Measurements from ENCODE around the gene NRXN2. TPM values are rescaled to one million over a fixed set of nuclear protein-coding genes. Genes with fewer than 3 reads are reported as not detected.
"Not testable (repeated sequence)": the region's sequence is repeated elsewhere in the genome, so short reads cannot be mapped to it uniquely, and the experiment has no call there.

Gene NRXN2
- total RNA-seq, 1 donor from 2014 or later, result 2.2 TPM

DNA sequence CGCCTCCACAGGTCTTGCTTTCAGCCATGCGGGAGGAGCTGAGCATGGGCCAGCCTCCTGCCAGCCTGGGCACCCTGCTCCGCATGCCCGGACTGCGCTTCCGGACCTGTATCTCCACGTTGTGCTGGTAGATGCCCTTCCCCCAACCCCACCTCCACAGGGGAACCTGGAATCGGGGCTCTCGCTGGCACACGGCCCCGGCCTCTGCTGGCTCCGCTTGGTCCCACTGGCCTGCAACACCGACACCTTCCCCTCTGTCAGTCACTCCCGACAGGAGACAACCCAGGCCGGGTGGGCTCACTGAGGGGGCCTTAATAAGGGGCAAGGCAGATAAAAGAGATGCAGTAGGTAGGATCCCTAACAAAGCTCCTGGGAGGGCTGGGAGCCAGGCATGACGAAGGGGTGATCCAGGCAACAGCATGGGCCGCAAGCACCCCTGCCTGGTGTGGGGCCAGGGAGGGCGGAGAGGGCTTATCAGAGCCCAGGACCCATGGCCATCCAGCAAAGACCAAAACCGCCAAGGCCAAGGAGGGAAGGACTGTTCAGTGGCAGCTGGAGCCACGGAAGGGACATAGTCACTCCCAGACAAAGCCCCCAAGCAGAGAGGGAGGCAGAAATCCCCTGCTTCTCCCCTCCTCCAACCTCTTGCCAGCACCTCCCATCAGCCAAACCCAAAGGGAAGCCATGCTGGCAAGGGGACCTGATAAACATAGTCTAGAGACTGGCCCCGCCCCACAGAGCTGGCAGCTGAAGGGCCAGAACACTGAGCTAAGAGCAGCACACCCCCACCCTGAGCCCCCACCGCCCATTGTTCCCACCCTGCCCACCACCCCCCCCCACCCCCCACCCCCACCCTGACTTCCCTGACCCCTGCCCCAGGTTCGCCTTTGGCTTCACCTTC, 124.0 kb downstream of the NRXN2 start:
- H3F3A ChIP-seq (ENCODE audit: low read depth), result no peaks in the 10 kb centered on the region
- no peak overlapping the region for H2AFZ ChIP-seq (replicated peaks)
- no peak overlapping the region for H3K27ac ChIP-seq
- peaks cover 8% of the 10 kb centered on the region for H3K4me1 Mint-ChIP-seq
- no peak overlapping the region for H3K4me3 ChIP-seq
- H4K20me1 ChIP-seq (ENCODE audit: low read depth), result no peaks in the 10 kb centered on the region
- H3K4me1 ChIP-seq, result no peaks in the 10 kb centered on the region
- H3K27me3 ChIP-seq, result no peaks in the 10 kb centered on the region
- no peak for DNase-seq (ENCODE audit: low spot score)
- TF ChIP-seq EZH2 (IDR thresholded peaks at IDR 0.05) (no peak), EZH2phosphoT487 (IDR thresholded peaks at IDR 0.05) (no peak)
- TF ChIP-seq, protein P1, sequence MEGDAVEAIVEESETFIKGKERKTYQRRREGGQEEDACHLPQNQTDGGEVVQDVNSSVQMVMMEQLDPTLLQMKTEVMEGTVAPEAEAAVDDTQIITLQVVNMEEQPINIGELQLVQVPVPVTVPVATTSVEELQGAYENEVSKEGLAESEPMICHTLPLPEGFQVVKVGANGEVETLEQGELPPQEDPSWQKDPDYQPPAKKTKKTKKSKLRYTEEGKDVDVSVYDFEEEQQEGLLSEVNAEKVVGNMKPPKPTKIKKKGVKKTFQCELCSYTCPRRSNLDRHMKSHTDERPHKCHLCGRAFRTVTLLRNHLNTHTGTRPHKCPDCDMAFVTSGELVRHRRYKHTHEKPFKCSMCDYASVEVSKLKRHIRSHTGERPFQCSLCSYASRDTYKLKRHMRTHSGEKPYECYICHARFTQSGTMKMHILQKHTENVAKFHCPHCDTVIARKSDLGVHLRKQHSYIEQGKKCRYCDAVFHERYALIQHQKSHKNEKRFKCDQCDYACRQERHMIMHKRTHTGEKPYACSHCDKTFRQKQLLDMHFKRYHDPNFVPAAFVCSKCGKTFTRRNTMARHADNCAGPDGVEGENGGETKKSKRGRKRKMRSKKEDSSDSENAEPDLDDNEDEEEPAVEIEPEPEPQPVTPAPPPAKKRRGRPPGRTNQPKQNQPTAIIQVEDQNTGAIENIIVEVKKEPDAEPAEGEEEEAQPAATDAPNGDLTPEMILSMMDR (IDR thresholded peaks at IDR 0.05), result no peak
- H3K27me3 Mint-ChIP-seq (ENCODE audit: insufficient read depth, low read depth), result peaks cover 2% of the 10 kb centered on the region
- H3K4me2 ChIP-seq, result no peak overlapping the region
- no peak overlapping the region for H3K4me3 Mint-ChIP-seq
- H3K9ac ChIP-seq, result no peak overlapping the region
- H3K36me3 Mint-ChIP-seq, result no peaks in the 10 kb centered on the region
- H3K9me3 Mint-ChIP-seq, result no peaks in the 10 kb centered on the region
- H3K79me2 ChIP-seq (ENCODE audit: low read depth), result no peaks in the 10 kb centered on the region
- H3K36me3 ChIP-seq, result no peaks in the 10 kb centered on the region
- H3K27ac Mint-ChIP-seq, result no peak overlapping the region
- no peaks in the 10 kb centered on the region for H3K9me3 ChIP-seq (ENCODE audit: low read depth)

DNA sequence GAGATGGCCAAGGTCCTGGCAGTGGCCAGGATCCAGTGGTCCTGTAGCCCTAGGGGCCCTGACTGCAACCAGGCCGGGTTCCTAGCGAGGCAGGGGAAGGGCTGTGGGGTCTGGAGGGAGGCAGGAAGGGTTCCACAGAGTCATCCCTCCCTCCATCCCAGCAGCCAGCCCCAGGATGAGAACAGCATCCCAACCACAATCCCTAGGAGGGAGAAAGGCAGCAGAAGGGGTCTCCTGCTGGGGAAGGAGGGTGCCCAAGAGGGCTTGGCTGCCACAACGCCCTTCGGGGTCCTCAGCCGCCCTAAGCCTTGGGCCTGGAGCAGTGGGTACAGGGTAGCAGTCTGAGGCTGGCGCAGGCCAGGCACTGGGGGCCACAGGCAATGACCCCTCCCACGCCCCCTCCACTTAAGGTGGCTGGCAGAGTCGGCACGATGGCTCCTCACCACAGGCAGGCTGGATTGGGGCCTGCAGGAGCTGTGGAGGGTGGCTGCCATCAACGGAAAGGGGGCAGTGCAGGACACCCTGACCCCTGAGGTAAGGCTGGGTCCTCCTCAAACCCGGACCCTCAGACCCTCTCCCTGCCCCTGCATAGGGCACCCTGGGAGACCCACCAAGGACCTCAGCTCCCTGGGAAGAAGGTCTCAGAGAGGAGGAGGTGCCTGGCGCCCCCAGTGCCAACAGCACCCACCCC, 124.7 kb downstream of the NRXN2 start:
- no peak for DNase-seq (ENCODE audit: low spot score)
- H3K9me3 Mint-ChIP-seq, result no peaks in the 10 kb centered on the region
- Histone ChIP-seq H3K36me3 (no peaks in the 10 kb centered on the region), H3K4me1 (no peaks in the 10 kb centered on the region), H2AFZ (replicated peaks) (no peak overlapping the region), H3K27ac (no peak overlapping the region), H3K4me2 (no peak overlapping the region), H4K20me1 (ENCODE audit: low read depth) (no peaks in the 10 kb centered on the region), H3K79me2 (ENCODE audit: low read depth) (no peaks in the 10 kb centered on the region), H3K9me3 (ENCODE audit: low read depth) (no peaks in the 10 kb centered on the region), H3K27me3 (no peaks in the 10 kb centered on the region), H3K4me3 (no peak overlapping the region), H3K9ac (no peak overlapping the region), H3F3A (ENCODE audit: low read depth) (no peaks in the 10 kb centered on the region)
- no peak overlapping the region for H3K27ac Mint-ChIP-seq
- no peaks in the 10 kb centered on the region for H3K36me3 Mint-ChIP-seq
- peaks cover 2% of the 10 kb centered on the region for H3K27me3 Mint-ChIP-seq (ENCODE audit: insufficient read depth, low read depth)
- H3K4me1 Mint-ChIP-seq, result peaks cover 6% of the 10 kb centered on the region
- TF ChIP-seq, protein P1 (IDR thresholded peaks at IDR 0.05), result no peak
- no peak for TF ChIP-seq EZH2 (IDR thresholded peaks at IDR 0.05)
- no peak for TF ChIP-seq EZH2phosphoT487 (IDR thresholded peaks at IDR 0.05)
- no peak overlapping the region for H3K4me3 Mint-ChIP-seq

DNA sequence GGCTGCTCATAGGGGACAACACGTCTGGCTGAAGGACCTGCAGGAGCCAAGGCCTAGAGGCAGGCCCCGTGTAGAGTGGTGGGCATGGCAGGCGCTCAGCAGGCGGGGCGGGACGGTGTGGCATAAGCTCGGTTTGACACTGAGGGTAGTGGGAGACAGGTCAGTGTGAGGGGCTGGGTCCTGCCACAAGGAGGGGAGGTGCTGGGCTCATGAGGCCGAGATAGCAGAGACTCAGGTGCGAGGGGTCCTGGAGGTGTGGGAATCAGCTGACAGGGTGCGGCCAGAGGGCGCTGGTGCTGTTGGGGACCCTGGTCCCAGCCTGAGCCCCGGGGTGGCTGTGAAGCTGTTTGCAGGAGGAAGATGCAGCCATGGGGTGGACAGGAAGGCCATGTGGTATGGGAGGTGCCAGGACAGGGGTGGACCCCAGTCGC, 125.3 kb downstream of the NRXN2 start:
- H3K4me3 ChIP-seq, result no peak overlapping the region
- no peaks in the 10 kb centered on the region for H3F3A ChIP-seq (ENCODE audit: low read depth)
- H3K27me3 ChIP-seq, result no peaks in the 10 kb centered on the region
- Mint-ChIP-seq H3K27ac (no peak overlapping the region), H3K9me3 (no peaks in the 10 kb centered on the region), H3K4me1 (peaks cover 2% of the 10 kb centered on the region), H3K27me3 (ENCODE audit: insufficient read depth, low read depth) (peaks cover 3% of the 10 kb centered on the region), H3K4me3 (no peak overlapping the region), H3K36me3 (no peaks in the 10 kb centered on the region)
- TF ChIP-seq EZH2 (IDR thresholded peaks at IDR 0.05) (no peak), EZH2phosphoT487 (IDR thresholded peaks at IDR 0.05) (no peak)
- TF ChIP-seq, protein P1 (IDR thresholded peaks at IDR 0.05), result no peak
- no peak overlapping the region for H3K4me2 ChIP-seq
- no peak overlapping the region for H2AFZ ChIP-seq (replicated peaks)
- no peaks in the 10 kb centered on the region for H3K79me2 ChIP-seq (ENCODE audit: low read depth)
- DNase-seq (ENCODE audit: low spot score), result no peak
- no peaks in the 10 kb centered on the region for H3K4me1 ChIP-seq
- no peak overlapping the region for H3K9ac ChIP-seq
- no peaks in the 10 kb centered on the region for H3K9me3 ChIP-seq (ENCODE audit: low read depth)
- H3K27ac ChIP-seq, result no peak overlapping the region
- H4K20me1 ChIP-seq (ENCODE audit: low read depth), result no peaks in the 10 kb centered on the region
- H3K36me3 ChIP-seq, result no peaks in the 10 kb centered on the region

DNA sequence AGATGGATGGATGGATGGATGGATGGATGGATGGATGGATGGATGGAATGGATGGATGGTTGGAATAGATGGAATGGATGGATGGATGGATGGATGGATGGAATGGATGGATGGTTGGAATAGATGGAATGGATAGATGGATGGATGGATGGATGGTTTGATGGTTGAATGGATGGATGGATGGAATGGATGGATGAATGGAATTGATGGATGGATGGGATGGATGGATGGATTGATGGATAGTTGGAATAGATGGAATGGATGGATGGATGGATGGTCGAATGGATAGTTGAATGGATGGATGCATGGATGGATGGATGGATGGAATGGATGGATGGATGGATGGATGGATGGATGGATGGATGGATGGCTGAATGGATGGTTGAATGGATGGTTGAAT, 127.1 kb downstream of the NRXN2 start:
- H3K79me2 ChIP-seq (ENCODE audit: low read depth); DNase-seq (ENCODE audit: low spot score); H3K27ac ChIP-seq; H3K4me3 Mint-ChIP-seq; H4K20me1 ChIP-seq (ENCODE audit: low read depth); H3K9me3 Mint-ChIP-seq; H3K36me3 ChIP-seq; H3K27ac Mint-ChIP-seq; H3K4me1 Mint-ChIP-seq; H3K27me3 ChIP-seq; H3K4me3 ChIP-seq; H3K36me3 Mint-ChIP-seq; H3K9ac ChIP-seq; H3K4me2 ChIP-seq; H3K27me3 Mint-ChIP-seq (ENCODE audit: insufficient read depth, low read depth); H3K4me1 ChIP-seq; H2AFZ ChIP-seq (replicated peaks); H3K9me3 ChIP-seq (ENCODE audit: low read depth); H3F3A ChIP-seq (ENCODE audit: low read depth): not testable (repeated sequence)
